CD4-positive, alpha-beta T cell treated with Interleukin-10 for 1 hour (primary cell): ENCODE results near the gene TMEM178A.

Source experiments
- DNase-seq: peaks from one replicate; pipeline ENCODE4 v3.0.0-alpha.2; 2020

TMEM178A gene

DNA sequence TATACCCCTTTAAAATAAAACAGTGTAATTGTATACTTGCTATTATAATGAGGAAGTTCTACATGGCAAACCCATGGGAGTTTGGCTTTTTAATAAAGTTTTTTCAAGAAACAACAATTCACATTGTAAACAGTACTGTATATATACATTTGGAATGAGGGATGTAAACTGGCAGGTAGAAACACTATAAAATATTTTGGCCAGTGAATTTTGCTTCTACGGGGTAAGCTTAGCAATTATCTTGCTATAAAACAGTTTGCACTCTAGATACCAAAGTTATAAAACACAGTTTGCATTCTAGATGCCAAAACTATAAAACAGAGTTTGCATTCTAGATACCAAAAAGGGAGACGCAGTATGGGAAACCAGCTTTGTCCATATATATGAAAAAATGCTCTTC lies 96.7 kb downstream of the TMEM178A start:
- DNase-seq: no peak
